Hippocampal formation (tissue), 2 donors: ENCODE results near the gene VSIG1.

Experiments
- DNase-seq, 2 donors: peaks; one replicate each; lab custom pipeline; 2025; lab: John Stamatoyannopoulos, UW

VSIG1 gene

GRCh38 chrX:108044554-108045256, at the start of gene VSIG1:
TSS of gene VSIG1 (plus strand) at chrX:108045065. CDS start at chrX:108045131, 66 bp downstream.
- DNase-seq: no peak

DNA sequence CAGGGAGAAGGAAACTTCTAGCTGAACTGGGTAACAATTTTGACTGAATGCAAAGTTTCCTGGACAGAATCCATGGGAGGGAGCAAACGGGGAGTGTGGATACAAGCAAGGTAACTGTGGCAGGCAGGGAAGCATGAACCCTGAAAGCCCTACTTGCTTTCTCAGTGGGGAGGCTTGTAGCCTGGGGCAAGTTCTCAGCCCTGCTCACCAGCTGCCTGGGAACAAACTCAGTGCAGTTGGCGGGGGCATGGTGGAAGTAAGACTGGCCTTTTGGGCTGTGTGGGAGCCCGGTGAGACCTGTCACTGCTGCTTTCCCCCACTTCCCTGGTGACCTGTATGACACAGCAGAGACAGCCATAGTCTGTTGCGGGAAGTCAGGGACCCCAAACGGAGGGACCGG, 48.7 kb upstream of the VSIG1 start:
- DNase-seq: no peak

DNA sequence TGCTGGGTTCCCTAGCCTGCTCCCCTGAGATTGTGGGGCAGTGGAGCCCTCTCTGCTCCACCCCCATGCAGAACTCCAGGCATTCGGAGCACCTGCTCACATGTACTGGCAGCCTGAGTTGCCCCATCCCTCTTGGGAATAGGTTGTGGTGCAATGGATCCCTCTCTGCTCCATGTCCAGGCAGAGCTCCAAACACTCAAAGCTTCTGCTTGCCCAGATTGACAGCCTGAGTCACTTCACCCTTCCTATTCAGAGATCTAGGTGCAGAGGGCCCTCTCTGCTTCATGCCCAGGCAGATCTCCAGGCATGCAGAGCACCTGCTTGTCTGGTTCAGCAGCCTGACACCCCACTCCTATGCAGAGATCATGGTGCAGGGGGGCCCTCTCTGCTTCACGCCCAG, 44.1 kb upstream of the VSIG1 start:
- DNase-seq: no peak

GRCh38 chrX:108001218-108001814, 43.5 kb upstream of the VSIG1 start:
- no peak for DNase-seq

DNA sequence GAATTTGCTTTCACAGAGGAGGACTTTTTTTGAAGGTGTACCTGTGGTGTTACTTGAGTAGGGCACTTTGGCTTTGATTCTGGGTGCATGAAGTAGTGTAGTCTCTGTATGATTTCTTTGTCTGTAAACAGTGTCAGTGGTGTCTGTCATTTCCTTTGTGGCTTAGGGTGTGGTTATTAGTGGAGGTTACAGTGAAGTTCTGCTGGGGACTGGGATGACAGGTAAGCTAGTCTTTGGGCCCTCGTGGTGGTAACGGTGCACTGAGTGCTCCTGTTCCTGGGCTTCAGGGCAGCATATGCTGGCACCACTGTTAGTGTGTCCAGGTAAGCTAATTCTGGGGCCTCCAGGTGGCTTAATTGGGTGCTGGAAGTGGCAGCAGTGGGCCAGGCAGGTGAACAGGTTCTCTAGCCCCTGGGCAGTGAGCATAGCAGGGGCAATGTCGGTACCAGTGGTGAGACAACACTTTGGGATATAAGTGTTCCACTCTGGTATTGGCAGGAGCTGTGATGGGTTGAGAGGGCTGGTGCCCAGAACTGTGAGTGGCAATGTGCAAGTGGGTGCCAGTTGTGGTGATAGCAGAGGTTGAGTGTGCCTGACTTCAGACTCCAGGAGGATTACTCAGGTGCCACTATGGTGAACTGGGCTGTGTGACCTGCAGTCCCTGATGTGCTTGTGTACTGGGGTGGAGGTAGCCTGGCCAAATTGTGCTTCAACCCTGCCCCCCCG, 26.0 kb upstream of the VSIG1 start:
- no peak for DNase-seq

DNA sequence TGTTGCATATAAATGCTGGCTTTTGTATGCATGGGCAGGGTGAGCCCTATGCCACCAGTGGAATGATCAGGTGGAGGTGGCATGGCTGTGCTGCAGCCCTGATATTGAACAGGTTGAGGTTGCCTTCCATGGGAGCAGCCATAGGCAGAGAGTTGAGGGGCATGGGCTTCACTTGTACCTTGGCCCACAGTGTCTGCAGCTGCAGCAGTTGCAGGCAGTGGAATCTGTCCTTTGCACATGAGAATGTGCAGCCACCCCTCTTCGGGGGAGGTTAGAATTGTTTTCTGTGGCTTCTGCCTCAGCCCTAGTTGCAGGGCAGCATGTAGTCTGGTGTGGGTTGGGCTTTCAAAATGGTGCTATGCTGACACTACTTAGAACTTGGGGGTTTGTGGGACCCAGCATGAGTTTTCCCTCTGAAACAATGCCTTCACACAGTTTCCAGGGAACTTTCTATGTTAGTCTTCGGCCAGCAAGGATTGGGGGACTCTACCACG, 25.4 kb upstream of the VSIG1 start:
- no peak for DNase-seq

DNA sequence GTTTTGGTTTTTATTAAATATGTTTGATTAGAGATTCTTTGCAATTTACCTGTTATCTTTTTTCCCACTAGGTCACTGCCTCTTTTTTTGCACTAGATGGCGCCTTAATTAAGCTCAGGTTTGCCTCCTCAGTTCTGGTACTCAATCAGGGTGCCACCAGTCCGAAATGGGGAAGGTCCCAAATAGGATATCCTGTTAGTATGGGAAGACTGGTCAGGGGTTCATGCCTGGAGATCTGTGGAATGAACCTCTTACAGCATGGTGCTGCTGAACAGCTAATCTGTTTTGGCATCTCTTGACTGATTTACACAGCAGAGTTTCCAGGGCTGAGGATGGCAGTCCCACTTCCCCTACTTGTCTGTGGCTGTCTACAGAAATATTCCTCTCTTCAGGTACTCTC, 24.2 kb upstream of the VSIG1 start:
- DNase-seq: no peak

- no peak for DNase-seq
These were observed 22.3 kb upstream of the VSIG1 start for GRCh38 chrX:108022491-108023089.

DNA sequence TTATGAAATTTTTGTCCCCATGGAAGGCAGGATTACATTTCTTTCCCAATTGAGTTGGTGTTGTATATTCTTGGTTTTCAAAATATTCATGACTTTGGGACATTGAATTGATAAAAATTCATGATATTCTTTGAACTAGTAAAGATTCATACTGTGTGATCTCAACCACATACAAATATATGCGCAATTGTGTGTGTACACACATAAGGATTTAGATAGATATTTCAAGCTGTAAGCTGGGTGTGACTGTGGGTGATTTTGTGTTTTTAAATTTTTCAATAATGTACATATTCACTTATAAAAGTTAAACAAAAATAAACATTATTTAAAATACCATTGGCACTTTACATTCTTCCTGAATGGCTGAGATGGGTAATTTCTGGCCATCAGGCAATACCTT, 19.5 kb upstream of the VSIG1 start:
- no peak for DNase-seq

GRCh38 chrX:108025954-108026600, 18.8 kb upstream of the VSIG1 start:
- DNase-seq: no peak

DNA sequence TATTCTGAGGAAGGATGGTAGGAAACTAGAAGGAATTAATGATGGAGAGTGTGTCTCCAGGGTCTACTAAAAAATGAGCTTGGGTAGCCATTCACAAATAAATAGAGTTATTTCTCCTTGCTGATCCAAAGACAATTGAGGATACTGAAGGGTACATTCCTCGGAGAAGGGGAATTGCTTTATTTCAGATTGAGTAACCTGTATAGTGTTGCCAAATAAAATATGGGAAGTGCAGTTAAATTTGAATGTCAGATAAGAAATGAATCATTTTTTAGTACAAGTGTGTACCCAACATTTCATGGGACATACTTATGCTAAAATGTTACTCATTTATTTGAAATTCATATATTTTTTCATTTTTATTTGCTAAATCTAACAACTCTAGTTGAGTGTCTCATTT, 16.0 kb upstream of the VSIG1 start:
- no peak for DNase-seq

- DNase-seq: no peak
These were observed 14.7 kb upstream of the VSIG1 start for GRCh38 chrX:108029928-108030711.

- no peak for DNase-seq
These were observed 11.9 kb upstream of the VSIG1 start for GRCh38 chrX:108032944-108033343.

DNA sequence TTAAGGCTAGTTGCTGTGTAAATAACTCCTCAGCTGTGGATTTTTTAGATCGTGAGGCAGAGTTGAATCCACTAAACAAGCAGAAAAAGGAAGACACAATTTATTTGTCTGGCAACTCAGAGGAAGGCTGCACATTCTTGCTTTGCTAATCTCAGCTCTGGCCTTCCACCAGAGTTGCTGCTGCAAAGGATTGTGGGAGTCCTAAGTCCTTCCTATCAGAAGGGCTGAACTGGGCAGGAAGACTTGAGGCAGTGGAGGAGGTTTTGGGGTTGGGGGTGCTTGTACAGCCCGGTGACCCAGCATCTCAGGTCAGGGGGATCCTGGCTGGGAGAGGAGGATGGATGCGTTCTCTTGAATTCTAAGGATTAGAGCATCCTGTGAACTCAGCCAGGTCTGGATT, 11.0 kb upstream of the VSIG1 start:
- DNase-seq: no peak

DNA sequence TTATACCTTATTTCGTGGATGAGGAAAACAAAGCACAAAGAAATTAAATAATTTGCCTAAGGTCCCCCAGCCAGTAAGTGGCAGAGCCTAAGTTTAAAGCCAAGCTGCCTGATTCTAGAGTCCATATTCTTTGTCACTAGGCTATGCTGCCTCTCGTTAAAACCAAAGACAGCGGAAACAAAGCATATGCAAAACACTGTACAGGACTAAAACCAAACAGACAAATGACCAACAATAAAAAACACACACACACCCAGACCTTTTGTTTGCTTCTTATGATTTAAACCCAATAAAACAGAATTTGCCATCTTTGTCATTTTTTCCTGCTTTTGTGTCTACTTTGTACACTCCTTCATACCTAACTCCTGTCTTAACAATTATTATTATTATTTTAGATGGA, 10.1 kb upstream of the VSIG1 start:
- no peak for DNase-seq

DNA sequence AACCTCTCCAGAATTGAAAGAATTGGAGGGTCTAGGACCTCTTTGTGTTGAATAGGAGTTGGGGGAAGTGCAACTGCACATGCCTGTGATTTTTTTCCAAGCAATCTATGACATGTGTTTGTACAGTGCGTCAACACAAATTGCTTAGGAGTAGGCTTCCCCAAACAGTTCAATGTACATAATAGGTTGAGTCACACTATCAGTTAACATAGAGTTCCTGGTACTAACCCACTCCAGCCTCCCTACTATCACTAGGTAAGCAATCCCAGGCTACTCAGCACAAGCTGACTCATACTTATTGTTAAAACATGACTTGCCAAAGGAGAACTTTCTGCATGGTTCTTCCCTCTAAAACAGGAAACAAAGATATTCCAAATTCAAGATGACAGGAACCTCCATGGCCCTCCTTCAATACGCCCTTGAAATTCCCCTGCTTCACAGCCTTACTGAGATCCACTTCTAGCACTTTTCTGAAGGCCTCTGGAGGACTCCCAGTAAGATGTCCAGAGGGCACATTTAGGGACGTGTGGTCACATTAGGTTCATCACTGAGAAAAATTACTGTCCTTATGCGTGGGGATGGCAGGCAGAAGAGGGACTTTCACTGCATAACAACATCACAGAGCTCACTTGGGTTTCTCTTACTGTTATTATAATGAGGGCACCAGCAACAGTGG, 8.4 kb upstream of the VSIG1 start:
- DNase-seq: no peak

- no peak for DNase-seq
These were observed 4.8 kb downstream of the VSIG1 start for GRCh38 chrX:108049649-108050048.

GRCh38 chrX:108053218-108053617, 8.4 kb downstream of the VSIG1 start:
- DNase-seq: no peak

GRCh38 chrX:108055546-108055945, 10.7 kb downstream of the VSIG1 start:
- no peak for DNase-seq

GRCh38 chrX:108059801-108060200, 14.9 kb downstream of the VSIG1 start:
- DNase-seq: no peak

DNA sequence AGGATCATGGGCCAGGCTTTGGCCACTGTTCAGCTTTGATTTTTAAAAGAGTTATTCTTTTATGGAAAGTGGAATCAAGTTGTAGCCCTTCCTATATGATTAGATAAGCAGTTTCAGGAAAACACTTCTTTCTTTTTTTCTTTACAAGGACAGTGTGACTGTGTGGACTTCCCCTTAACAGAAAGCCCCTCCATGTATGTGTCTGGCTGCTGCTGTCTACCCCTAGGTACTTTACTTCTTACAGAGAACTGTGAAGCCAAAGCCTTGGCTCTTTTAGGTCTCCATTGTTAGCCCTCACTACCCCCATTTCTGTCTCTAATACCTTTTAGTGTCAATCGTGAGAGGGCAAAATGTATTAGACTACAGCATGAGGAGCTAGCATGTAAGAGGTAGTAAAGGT, 19.1 kb downstream of the VSIG1 start:
- no peak for DNase-seq
